GM12801 (cell line): Measurements from ENCODE around the gene EEIG1.

Experiments used
- TF ChIP-seq, protein P1 (sequence below): IDR thresholded peaks from one replicate; pipeline ENCODE4 v1.5.1; 2011; ENCODE audit warnings: control low read depth; ENCODE audit not compliant: insufficient read length; ENCODE audit errors: extremely low read depth

Gene EEIG1

DNA sequence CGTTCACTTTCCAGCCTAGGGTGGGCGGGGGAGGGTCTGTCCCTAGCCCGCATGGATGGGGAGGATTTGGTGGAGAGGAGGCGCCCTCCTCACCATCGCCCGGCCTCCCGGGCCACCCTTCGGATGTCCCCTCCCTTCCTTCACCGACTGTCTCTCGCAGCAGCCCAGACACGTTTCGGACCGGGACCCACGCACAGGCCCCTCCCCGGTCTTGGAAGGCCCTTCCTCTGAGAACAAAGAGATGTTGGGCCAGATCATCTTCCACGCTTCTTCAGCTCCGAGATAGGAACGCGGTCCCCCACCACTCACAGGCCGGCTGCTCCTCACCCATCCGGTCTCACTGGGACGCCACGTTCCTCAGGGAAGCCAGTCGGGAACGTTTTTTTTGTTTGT lies 42.5 kb downstream of the EEIG1 start:
- TF ChIP-seq, protein P1, sequence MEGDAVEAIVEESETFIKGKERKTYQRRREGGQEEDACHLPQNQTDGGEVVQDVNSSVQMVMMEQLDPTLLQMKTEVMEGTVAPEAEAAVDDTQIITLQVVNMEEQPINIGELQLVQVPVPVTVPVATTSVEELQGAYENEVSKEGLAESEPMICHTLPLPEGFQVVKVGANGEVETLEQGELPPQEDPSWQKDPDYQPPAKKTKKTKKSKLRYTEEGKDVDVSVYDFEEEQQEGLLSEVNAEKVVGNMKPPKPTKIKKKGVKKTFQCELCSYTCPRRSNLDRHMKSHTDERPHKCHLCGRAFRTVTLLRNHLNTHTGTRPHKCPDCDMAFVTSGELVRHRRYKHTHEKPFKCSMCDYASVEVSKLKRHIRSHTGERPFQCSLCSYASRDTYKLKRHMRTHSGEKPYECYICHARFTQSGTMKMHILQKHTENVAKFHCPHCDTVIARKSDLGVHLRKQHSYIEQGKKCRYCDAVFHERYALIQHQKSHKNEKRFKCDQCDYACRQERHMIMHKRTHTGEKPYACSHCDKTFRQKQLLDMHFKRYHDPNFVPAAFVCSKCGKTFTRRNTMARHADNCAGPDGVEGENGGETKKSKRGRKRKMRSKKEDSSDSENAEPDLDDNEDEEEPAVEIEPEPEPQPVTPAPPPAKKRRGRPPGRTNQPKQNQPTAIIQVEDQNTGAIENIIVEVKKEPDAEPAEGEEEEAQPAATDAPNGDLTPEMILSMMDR = no peak

DNA sequence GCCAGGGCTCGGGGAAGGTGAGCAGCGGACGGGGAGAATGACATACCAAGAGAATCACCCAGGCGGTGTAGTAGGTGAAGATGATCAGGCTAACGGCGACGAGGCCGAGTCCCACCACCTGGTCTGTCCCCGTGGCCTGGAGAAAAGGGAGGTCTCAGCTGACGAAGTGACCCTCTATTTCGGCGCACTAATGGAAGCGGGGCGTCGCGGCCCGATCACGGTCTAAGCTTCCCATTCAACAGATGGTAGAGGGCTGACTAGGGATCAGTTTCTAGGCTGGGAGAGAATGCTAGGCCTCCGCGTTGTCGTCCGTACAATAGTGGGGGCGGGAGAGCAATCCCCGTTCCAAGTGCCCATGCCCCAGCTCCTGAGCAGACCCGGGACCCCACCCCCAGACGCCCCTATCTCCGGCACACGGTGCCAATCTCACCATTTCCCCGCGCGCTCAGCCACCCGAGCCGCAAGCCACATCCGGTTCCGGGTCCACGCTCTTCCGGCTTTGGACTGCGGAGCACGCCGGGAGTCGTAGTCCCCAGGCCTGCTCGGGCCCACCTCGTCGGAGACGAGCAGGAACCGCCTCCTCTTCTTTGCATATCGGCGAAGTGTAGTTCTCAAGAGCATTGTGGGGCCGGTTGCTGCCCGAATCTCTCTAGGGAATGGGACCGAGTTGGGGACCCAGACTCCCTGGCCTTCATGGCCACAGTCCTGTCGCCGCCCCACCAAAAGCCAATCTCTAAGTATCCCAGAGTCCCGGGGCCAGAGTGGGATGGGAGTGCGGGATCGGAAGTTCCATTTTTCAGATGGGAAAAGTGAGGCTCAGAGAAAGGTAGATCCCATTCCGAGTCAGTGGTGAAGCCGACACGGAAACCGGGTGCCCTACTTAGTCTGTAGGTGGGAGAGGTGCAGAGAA lies 43.1 kb downstream of the EEIG1 start, which contains the start of gene DPM2:
TSS of gene DPM2 (minus strand) at position 467 of the 910 bp plus-strand sequence. CDS start at position 433, 34 bp downstream.
- TF ChIP-seq, protein P1 = no peak

DNA sequence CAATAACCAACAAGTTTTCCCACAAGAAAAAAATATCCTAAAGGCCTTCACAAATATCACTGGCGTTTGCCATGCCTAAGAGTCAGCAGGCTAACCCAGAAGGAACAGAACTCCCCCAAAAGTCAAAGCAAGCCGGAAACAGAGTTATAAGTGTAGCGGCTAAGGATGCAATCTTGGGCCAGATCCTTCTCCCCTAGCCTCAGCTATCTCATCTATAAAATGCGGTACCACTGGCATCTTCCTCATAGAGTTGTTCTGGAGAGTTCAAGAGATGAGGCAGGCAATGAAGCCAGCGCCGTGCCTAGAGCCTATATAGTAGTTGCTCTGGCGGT lies 43.8 kb downstream of the EEIG1 start:
- TF ChIP-seq, protein P1 = no peak

DNA sequence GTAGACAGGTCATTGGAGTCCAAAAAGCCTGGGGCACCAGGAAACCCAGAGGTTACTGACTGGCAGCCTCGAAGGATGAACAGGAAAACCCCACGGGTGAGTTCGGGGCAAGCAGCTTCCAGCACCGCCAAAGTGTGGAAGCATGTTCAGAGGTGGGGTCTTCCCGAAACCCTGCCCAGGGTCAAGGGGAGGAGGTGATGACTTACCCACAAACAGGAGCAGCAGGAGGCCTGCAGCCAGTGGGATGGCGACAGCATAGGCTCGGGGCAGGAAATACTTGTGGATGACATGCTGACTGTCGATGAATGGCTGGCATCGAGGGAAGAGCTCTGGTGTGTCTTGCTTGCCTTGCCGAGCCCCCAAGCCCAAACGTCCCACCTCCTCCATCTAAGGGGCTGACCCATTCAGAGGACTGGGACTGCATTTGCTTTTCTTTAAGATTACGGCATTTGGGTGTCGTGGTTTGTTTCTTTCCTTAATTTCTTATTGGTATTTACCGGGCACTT lies 44.4 kb downstream of the EEIG1 start:
- TF ChIP-seq, protein P1 = no peak

DNA sequence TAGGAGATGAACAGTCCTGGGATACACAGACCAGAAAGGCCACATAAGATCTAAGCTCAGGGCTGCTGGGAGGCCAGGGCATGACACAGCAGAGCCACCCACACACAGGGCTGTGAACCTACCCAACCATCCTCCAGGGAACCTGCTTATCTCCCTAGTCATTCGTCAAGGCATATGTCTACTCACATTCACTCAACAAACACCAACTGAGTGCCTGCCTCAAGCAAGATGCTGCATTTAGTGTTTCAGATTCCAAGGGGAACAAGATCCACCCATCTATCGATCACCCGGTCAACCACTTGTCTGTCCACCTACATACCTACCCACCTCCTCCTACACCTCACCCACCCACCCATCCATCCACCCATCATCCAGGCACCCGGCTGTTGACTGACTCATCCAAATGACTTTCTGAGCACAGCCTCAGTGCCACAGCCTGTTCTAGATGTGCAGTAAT lies 45.0 kb downstream of the EEIG1 start:
- TF ChIP-seq, protein P1 = no peak

DNA sequence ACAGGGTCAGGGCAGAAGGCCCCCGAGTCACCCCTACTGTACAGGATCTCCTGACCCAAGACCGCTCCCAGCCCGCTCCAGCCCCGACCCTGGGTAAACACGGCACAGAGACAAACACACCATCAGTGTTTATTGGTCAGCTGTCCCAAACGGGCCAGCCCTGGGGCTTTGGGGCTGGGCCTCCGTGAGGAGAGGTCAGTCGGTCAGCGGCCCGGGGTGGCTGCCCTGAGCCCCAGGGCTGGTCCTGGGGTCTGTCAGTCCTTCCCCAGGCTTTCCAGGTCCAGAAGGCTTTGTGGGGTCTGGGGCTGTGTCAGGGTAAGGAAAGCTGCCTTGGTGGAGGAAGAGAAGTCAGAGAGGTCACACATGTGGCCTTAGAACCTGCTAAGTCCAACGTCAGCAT lies 45.8 kb downstream of the EEIG1 start:
- TF ChIP-seq, protein P1 = no peak

DNA sequence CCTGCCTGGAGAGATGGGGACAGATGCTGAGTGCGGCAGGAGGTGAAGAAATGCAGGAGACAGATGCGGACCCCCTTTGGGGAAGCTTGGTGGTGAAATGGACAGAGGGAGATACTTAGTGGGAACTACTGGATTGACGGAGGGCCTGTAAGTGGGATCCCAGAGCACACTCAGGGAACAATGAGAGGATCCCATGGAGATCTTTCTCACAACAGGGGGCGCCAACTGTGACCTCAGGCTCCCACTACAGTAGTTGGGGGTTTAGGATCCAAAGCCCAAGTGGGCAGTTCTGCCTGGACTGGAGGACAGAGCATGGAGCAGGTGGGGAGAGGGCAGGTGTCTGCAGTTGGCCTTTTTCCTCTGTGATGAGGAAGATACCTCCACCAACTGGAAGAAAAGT lies 46.5 kb downstream of the EEIG1 start:
- TF ChIP-seq, protein P1 = no peak
